C1 segment of cervical spinal cord (tissue), 14 donors: ENCODE results near the gene NOX5.

Experiments used
- DNase-seq, 14 donors: peaks; one replicate each; lab custom pipeline; 2025; lab: John Stamatoyannopoulos, UW

Gene NOX5

GRCh38 chr15:68990992-68991500 lies 23.4 kb upstream of the NOX5 start:
- peak in 1 of 14 donors; percentile 24 for DNase-seq

GRCh38 chr15:68991723-68992122 lies 22.8 kb upstream of the NOX5 start:
- peak in 1 of 14 donors; percentile 65 for DNase-seq

- no peak for DNase-seq
Observed at GRCh38 chr15:68992696-68993095, 21.8 kb upstream of the NOX5 start.

- no peak for DNase-seq
Observed at GRCh38 chr15:68993276-68993675, 21.2 kb upstream of the NOX5 start.

GRCh38 chr15:68994149-68994548 lies 20.3 kb upstream of the NOX5 start:
- DNase-seq = no peak

- DNase-seq = no peak
Observed at GRCh38 chr15:68994981-68995761, 19.3 kb upstream of the NOX5 start.

- DNase-seq = no peak
Observed at GRCh38 chr15:68997050-68997449, 17.4 kb upstream of the NOX5 start.

GRCh38 chr15:68997930-68998777 lies 16.3 kb upstream of the NOX5 start:
- DNase-seq = no peak

- DNase-seq = no peak
Observed at GRCh38 chr15:68999091-68999490, 15.4 kb upstream of the NOX5 start.

GRCh38 chr15:69000091-69000490 lies 14.4 kb upstream of the NOX5 start:
- DNase-seq = no peak

- DNase-seq = no peak
Observed at GRCh38 chr15:69000725-69001503, 13.6 kb upstream of the NOX5 start.

GRCh38 chr15:69002783-69003182 lies 11.7 kb upstream of the NOX5 start:
- DNase-seq = no peak

GRCh38 chr15:69004011-69004410 lies 10.5 kb upstream of the NOX5 start:
- no peak for DNase-seq

GRCh38 chr15:69008056-69008455 lies 6.4 kb upstream of the NOX5 start:
- no peak for DNase-seq

GRCh38 chr15:69009341-69009740 lies 5.2 kb upstream of the NOX5 start:
- DNase-seq = no peak

GRCh38 chr15:69011641-69012040 lies 2.9 kb upstream of the NOX5 start:
- no peak for DNase-seq

- no peak for DNase-seq
Observed at GRCh38 chr15:69012761-69013364, 1.6 kb upstream of the NOX5 start.

GRCh38 chr15:69013726-69014406 lies 629 bp upstream of the NOX5 start:
- DNase-seq = no peak

GRCh38 chr15:69015591-69015990 lies 1.1 kb downstream of the NOX5 start:
- DNase-seq = no peak

- DNase-seq = no peak
Observed at GRCh38 chr15:69016021-69016595, 1.6 kb downstream of the NOX5 start.
